HG03025 (cell line): ENCODE results near the gene ENTREP3.

ENCODE experiments used
- ATAC-seq: cut with Tn5 transposase; IDR thresholded peaks from one replicate; pipeline ENCODE4 v1.9.1; 2021; ENCODE audit warnings: mild to moderate bottlenecking, moderate library complexity; ENCODE audit not compliant: unreplicated experiment, low FRiP score

Gene ENTREP3

DNA sequence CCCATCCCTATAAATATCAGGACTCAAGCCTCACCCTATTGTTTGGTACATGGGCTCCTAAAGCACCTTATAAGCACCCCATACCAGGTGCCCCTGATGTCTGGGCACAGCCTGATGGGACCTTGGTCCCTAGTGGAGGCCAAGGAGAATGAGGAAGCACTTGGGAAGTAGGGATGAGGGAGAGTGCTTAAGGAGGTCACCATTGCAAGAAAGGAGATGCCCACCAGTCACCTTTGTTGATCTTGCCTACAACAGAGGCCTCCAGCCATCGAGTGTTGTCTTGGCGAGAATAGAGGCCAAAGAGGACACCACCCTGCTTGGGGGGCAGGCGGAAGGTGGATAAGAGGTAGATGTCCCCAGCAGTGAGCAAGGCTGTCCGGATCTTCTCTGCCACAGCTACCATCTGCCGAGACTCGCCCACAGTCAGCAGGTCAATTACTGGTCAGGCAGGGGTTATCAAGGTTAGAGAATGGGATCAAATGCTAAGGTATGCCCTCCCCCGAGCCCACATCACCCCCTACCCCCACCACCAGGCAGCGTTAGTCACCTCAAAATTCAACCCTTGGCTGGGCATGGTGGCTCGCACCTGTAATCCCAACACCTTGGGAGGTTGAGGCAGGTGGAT, 49.2 kb downstream of the ENTREP3 start:
- no peak for ATAC-seq

DNA sequence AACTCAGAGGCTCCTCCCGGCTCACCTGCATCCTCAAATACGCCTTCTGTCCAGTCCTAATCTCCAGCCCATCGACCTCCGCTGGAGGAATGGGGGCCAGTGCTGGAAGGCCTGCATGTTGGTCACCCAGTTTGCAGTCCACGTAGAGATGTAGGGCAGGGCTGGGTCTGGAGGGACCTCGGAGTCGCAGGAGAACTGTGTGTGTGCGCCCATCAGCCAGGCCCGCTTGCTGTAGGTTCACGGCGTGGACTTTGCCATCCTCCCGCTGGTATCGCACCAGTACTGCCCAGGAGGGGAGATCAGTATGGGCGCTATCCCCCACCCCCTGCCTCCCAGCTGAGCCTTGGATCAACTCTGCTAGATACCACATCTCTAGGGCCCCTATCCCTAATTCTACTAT, 50.2 kb downstream of the ENTREP3 start:
- ATAC-seq = no peak

DNA sequence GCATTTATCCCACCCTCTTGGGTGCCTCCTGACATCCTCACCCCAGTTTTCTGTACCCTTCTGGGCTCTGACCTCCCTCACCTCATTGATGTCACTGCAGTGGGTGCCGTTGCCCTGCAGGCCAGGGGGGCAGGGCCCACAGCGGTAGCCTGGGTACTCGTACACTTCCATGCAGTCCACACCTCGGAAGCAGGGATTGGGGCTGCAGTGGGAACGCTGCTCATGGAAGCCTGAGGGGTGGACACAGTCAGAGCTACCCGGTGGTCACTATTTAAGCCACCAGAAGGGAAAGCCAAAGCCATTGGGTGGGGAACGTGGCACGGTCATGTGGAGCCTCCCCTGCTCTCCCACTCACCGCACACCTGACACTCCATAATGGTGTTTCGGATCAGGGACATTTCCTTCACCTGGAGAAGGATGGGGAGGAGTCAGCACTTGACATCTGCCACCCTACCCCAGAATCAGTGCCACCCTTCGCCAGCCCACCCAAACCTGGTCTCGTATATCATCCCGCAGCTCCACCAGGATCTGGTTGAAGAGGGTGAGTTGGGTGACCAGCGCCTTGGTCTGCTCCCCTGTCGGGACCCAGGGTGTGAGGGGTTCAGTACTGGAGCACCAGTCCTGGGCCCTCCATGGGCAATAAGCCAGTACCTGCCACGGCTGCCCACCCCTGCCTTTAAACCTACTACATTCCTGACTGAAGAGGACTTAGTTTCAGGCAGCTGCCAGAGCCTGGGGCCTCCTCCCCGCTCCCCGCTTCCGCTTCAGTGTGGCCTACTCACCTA, 52.4 kb downstream of the ENTREP3 start:
- no peak for ATAC-seq

DNA sequence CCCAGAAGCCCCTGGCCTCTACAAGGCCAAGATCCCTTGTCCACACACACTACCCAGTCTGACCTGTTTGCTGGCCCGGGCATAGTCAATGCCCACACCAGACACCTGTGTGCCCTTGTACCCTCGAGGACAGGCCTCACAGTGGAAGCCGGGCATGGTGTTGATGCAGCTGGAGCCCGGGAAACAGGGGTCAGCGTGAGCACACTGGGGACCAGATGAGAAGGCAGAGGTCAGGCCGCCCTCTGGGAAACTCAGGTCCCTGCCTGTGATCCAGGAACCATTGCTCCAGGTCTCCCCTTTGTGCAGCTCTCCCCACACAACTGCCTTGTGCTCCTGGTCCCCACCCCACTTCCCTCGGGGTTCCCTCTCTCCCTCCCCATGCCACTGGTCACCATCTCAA, 53.1 kb downstream of the ENTREP3 start:
- no peak for ATAC-seq

DNA sequence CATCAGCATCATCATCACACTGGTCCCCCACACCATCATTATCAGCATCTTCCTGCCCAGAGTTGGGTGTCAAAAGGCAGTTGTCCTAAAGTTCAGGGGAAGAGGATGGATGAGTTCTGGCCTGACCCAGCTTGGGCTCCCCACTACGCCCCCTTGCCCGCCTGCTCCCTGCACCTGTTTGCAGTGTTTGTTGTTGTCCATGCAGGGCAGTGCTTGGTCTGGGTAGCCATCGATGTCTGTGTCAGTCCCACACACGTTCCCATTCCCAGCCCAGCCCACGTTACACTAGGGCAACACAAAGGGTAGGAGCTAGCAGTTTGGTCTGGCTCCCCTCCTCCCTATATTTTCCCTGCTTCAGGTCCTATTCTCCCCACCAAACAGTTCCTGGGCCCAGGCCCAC, 54.4 kb downstream of the ENTREP3 start:
- no peak for ATAC-seq

DNA sequence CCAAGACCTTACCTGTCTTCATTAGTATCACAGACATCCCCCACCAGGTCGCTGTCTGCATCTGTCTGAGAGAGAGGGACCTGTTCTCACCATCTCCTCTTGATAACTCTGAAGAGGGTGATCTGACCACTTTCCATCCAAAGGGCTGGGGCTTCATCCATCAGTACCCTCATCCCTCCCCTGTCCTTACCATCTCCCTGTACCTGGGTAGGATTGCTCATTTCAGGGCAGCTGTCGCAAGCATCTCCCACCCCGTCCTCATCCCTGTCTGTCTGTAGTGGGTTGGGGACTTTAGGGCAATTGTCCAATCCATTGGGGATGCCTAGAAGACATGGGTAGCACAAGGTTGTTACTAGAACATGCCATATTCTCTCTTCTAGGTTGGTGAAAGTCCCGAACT, 55.5 kb downstream of the ENTREP3 start:
- ATAC-seq = no peak

DNA sequence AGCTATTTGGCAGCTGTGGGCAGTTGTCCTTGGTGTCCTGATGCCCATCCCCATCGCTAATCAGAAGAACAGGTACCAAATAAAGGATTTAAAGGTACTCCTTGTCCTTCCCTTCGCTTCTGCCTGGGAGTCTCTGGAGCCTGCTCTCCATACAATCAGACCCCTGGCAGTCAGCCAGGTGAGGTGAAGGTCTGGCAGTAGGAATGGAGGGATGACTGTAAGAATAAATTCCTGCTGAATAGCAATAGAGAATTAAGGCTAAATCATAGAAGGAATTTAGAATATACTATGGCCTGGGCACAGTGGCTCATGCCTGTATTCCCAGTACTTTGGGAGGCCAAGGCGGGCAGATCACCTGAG, 56.8 kb downstream of the ENTREP3 start:
- no peak for ATAC-seq

DNA sequence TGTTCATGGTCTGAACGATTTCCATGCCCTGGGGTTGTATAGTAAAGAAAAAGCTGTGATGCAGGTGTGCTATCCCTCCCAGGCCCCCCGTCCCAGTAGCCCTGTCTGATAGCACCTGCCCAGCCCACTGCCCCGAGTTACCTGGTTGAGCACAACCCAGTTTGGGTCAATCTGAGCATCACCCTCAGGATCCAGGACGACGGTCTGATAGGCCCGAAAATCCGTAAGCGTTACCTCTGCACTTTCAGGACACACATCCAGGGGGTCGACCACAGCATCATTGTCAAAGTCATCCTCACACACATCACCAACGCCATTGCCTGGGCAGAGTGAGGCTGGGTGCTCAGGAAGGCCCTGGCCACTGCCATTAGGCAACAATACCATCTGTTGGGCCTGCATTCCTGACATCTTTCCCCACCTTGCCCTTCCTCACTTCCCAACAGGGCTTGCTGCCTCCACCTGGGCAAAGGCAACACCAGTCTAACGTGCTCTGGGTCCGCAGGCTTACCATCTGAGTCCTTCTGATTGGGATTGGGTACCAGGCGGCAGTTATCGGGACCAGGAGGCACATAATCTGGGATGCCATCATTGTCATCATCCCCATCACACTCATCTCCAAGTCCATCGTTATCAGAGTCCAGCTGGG, 57.3 kb downstream of the ENTREP3 start:
- no peak for ATAC-seq
